HepG2 (cell line): ENCODE measurements around the gene NFKB2. TPM values are rescaled to one million over a fixed set of nuclear protein-coding genes. Genes with fewer than 3 reads are reported as not detected.

Experiments used
- ATF3 ChIP-seq: sonication (generic); formaldehyde crosslinking; IDR thresholded peaks from 2 replicates; pipeline ENCODE4 v1.4.0; 2020; ENCODE audit warnings: missing genetic modification reagents
- CEBPG ChIP-seq: IDR thresholded peaks from 2 replicates; pipeline ENCODE4 v1.6.1; 2016
- CENPT ChIP-seq: sonication (generic); formaldehyde crosslinking; IDR thresholded peaks from 2 replicates; pipeline ENCODE4 v1.8.0; 2022; ENCODE audit warnings: low read depth, mild to moderate bottlenecking, moderate library complexity, missing genetic modification reagents
- FOXP1 ChIP-seq, 2 experiments: fragments of 450-650 bp in 1 of 2; IDR thresholded peaks; 2 replicates each; pipeline ENCODE4 v1.6.1; 2017 to 2018; ENCODE audit warnings: antibody characterized with exemption in 1 of 2
- HDAC2 ChIP-seq: sonication (generic); formaldehyde crosslinking; IDR thresholded peaks from 2 replicates; pipeline ENCODE4 v1.4.0; 2020; ENCODE audit warnings: missing genetic modification reagents
- HOXD1 ChIP-seq: sonication (generic); formaldehyde crosslinking; IDR thresholded peaks from 2 replicates; pipeline ENCODE4 v1.5.0; 2020; ENCODE audit warnings: missing genetic modification reagents
- IKZF1 ChIP-seq: fragments of 450-650 bp; IDR thresholded peaks from 2 replicates; pipeline ENCODE4 v1.7.1; 2016
- IKZF5 ChIP-seq: IDR thresholded peaks from 2 replicates; pipeline ENCODE4 v1.6.1; 2018; ENCODE audit warnings: missing genetic modification reagents, mild to moderate bottlenecking, missing compliant biosample characterization
- JUN ChIP-seq: sonication (generic); formaldehyde crosslinking; IDR thresholded peaks from 2 replicates; pipeline ENCODE4 v1.4.0; 2020; ENCODE audit warnings: mild to moderate bottlenecking, missing genetic modification reagents
- KAT2B ChIP-seq: fragments of 150-350 bp; IDR thresholded peaks from 2 replicates; pipeline ENCODE4 v1.6.1; 2014; ENCODE audit warnings: low read depth, low read length, borderline replicate concordance
- MAFK ChIP-seq, 2 experiments: IDR thresholded peaks in 1 of 2; conservative IDR thresholded peaks in 1 of 2; 2 replicates each; pipeline ENCODE4 v1.6.1; 2011; ENCODE audit warnings: improper control_type of control experiment in 2 of 2, low read length in 2 of 2
- MTF2 ChIP-seq: sonication (generic); formaldehyde crosslinking; IDR thresholded peaks from 2 replicates; pipeline ENCODE4 v1.5.0; 2020; ENCODE audit warnings: missing genetic modification reagents, borderline replicate concordance
- NBN ChIP-seq: fragments of 450-650 bp; conservative IDR thresholded peaks from 2 replicates; pipeline ENCODE4 v1.6.1; 2017
- NRL ChIP-seq: sonication (generic); formaldehyde crosslinking; IDR thresholded peaks from 2 replicates; pipeline ENCODE4 v1.5.0; 2020; ENCODE audit warnings: missing genetic modification reagents, mild to moderate bottlenecking, moderate library complexity, borderline replicate concordance
- PLSCR1 ChIP-seq: sonication (generic); formaldehyde crosslinking; IDR thresholded peaks from 2 replicates; pipeline ENCODE4 v1.5.0; 2020; ENCODE audit warnings: missing genetic modification reagents, mild to moderate bottlenecking, borderline replicate concordance
- SRSF9 ChIP-seq: fragments of 200-400 bp; formaldehyde crosslinking; IDR thresholded peaks from 2 replicates; pipeline ENCODE4 v1.6.1; 2018; ENCODE audit warnings: borderline replicate concordance, mild to moderate bottlenecking, low read depth, low read length; ENCODE audit not compliant: insufficient read depth, poor library complexity, severe bottlenecking
- SYNCRIP ChIP-seq: fragments of 200-400 bp; formaldehyde crosslinking; IDR thresholded peaks from 2 replicates; pipeline ENCODE4 v1.6.1; 2018; ENCODE audit warnings: mild to moderate bottlenecking, low read depth, low read length; ENCODE audit not compliant: insufficient read depth
- TEF ChIP-seq: sonication (generic); formaldehyde crosslinking; IDR thresholded peaks from 2 replicates; pipeline ENCODE4 v1.5.0; 2020; ENCODE audit warnings: missing genetic modification reagents
- ZBTB42 ChIP-seq: sonication (generic); formaldehyde crosslinking; IDR thresholded peaks from 2 replicates; pipeline ENCODE4 v1.5.0; 2020; ENCODE audit warnings: mild to moderate bottlenecking, missing genetic modification reagents
- ZFYVE20 ChIP-seq: sonication (generic); formaldehyde crosslinking; IDR thresholded peaks from 2 replicates; pipeline ENCODE4 v1.8.0; 2023; ENCODE audit warnings: low read depth, mild to moderate bottlenecking, moderate library complexity, missing genetic modification reagents, borderline replicate concordance
- ZMYM4 ChIP-seq: sonication (generic); formaldehyde crosslinking; IDR thresholded peaks from 2 replicates; pipeline ENCODE4 v1.8.1; 2023; ENCODE audit warnings: mild to moderate bottlenecking, missing genetic modification reagents
- ZNF143 ChIP-seq: sonication (generic); formaldehyde crosslinking; IDR thresholded peaks from 2 replicates; pipeline ENCODE4 v1.4.0; 2020; ENCODE audit warnings: missing genetic modification reagents
- ZNF205 ChIP-seq: IDR thresholded peaks from 2 replicates; pipeline ENCODE4 v1.6.1; 2018; ENCODE audit warnings: missing biosample characterization, missing genetic modification reagents
- ZNF24 ChIP-seq: fragments of 450-650 bp; IDR thresholded peaks from 2 replicates; pipeline ENCODE4 v1.6.1; 2017; ENCODE audit warnings: antibody characterized with exemption, mild to moderate bottlenecking
- ZNF275 ChIP-seq: sonication (generic); formaldehyde crosslinking; IDR thresholded peaks from 2 replicates; pipeline ENCODE4 v1.8.0; 2022; ENCODE audit warnings: missing genetic modification reagents, mild to moderate bottlenecking, inconsistent platforms, borderline replicate concordance
- ZNF382 ChIP-seq: sonication (generic); formaldehyde crosslinking; IDR thresholded peaks from 2 replicates; pipeline ENCODE4 v1.5.0; 2020; ENCODE audit warnings: missing genetic modification reagents, mild to moderate bottlenecking, borderline replicate concordance
- ZNF780A ChIP-seq: sonication (generic); formaldehyde crosslinking; IDR thresholded peaks from 2 replicates; pipeline ENCODE4 v1.8.0; 2022; ENCODE audit warnings: mild to moderate bottlenecking, missing genetic modification reagents, moderate library complexity
- ZNF841 ChIP-seq: sonication (generic); formaldehyde crosslinking; IDR thresholded peaks from 2 replicates; pipeline ENCODE4 v1.8.1; 2023; ENCODE audit warnings: missing genetic modification reagents, borderline replicate concordance
- polyA plus RNA-seq, 8 experiments: library from polyadenylated mRNA; depleted of rRNA in 3 of 8; stranded (reverse) in 7 of 8; unstranded in 1 of 8; fragments of >200 nt; fragmentation: Illumina TruSeq in 4 of 8; extraction: Trizol in 4 of 8; gene quantifications; 2 replicates each; pipeline versions ENCODE4 v1.2.1 to v1.2.3, GENCODE V29; 2011 to 2016; ENCODE audit warnings: low read depth in 4 of 8, missing spikeins in 1 of 8, mixed read lengths in 1 of 8; ENCODE audit not compliant: insufficient read depth in 1 of 8
- total RNA-seq, 5 experiments: library from RNA; depleted of rRNA; stranded (reverse); fragments of >200 nt; fragmentation: Illumina TruSeq; extraction: Trizol; gene quantifications; 2 replicates each; pipeline ENCODE4 v1.2.3, GENCODE V29; 2016; ENCODE audit warnings: low read depth in 1 of 5

NFKB2 gene
- total and polyA plus RNA-seq, 2 of the 13 experiments (the other 11 are each of a cell fraction or from before 2014, with no cell fraction given) = 7.7 to 12.5 TPM

DNA sequence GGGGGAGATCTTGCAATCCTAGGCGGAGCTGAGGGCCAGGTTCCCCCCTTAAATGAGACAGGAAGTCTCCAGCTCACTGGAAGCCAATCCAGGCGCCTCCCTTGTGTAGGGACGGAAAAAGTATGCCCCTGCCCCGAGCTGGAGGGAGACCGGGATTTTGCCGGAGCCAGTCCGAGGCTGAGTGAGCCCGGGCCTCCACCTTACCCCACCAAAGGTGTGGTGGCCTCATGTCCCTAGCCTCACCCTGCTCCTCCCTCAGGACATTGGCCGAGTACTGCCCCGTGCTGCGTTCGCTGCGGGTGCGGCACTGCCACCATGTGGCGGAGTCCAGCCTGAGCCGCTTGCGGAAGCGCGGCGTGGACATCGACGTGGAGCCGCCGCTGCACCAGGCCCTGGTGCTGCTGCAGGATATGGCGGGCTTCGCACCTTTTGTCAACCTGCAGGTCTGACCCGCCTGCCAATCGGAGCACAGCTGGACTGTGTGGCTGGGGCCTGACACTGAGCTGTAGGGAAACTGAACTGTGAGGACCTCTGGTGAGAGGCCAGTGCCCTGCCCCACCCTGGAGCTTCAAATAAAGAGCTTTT lies 27.1 kb downstream of the NFKB2 start (continued):
- TF ChIP-seq ZNF205 (peak; percentile 84), TEF (CRISPR knock-in tag) (0 out of 2 replicates have a peak, but pooled peaks have one; percentile 44), ZNF841 (CRISPR knock-in tag) (no peak), MTF2 (CRISPR knock-in tag) (peak; percentile 78; the same call in 1 of the 2 replicates), SRSF9 (no peak), ZNF382 (CRISPR knock-in tag) (no peak), ZNF24 (no peak), PLSCR1 (CRISPR knock-in tag) (no peak), ZNF780A (peak; percentile 34; the same call in 1 of the 2 replicates), CENPT (no peak), HOXD1 (CRISPR knock-in tag) (peak; percentile 75; the same call in 1 of the 2 replicates), HDAC2 (CRISPR knock-in tag) (peak; percentile 89; the same call in 1 of the 2 replicates), CEBPG (CRISPR knock-in tag) (peak; percentile 47; the same call in 1 of the 2 replicates), ZNF143 (CRISPR knock-in tag) (peak; percentile 49; the same call in 1 of the 2 replicates), ZFYVE20 (CRISPR knock-in tag) (0 out of 2 replicates have a peak, but pooled peaks have one; percentile 56), ZNF275 (CRISPR knock-in tag) (no peak), NRL (CRISPR knock-in tag) (peak; percentile 89), IKZF5 (CRISPR knock-in tag) (peak; percentile 72; the same call in 1 of the 2 replicates), MAFK (conservative IDR thresholded peaks at IDR 0.05 in 1 of 2, IDR thresholded peaks at IDR 0.05 in 1 of 2; ENCODE audit: low read length in 2 of 2) (no peak), ZMYM4 (CRISPR knock-in tag) (peak; percentile 79), ZBTB42 (CRISPR knock-in tag) (0 out of 2 replicates have a peak, but pooled peaks have one; percentile 41), SYNCRIP (no peak), IKZF1 (no peak), NBN (no peak), FOXP1 (IDR thresholded peaks at IDR 0.05) (no peak), FOXP1 (CRISPR knock-in tag; IDR thresholded peaks at IDR 0.05) (no peak), KAT2B (no peak), ATF3 (peak; percentile 56), JUN (CRISPR knock-in tag) (peak; percentile 73; the same call in 1 of the 2 replicates)
